Astrocyte (in vitro differentiated cells and primary cell): Measurements from ENCODE around the gene OSTC. TPM values are rescaled to one million over a fixed set of nuclear protein-coding genes. Genes with fewer than 3 reads are reported as not detected.

Experiments used
- DNase-seq: peaks from one replicate; pipeline ENCODE4 v3.0.0-alpha.2; 2010; ENCODE audit warnings: low read depth
- FAIRE-seq: peaks from 2 replicates; lab custom pipeline; 2011; peaks lifted over from hg19 to GRCh38; lab: Jason Lieb, UNC
- H2AFZ ChIP-seq: 2 replicates; pipeline ENCODE4 v1.6.0; 2012; ENCODE audit warnings: low read depth, low read length, inconsistent platforms
- H3K27ac ChIP-seq: 2 replicates; pipeline ENCODE4 v1.5.1; 2011; ENCODE audit warnings: low read depth, low read length, inconsistent platforms
- H3K27me3 ChIP-seq: 2 replicates; pipeline ENCODE4 v1.6.0; 2011; ENCODE audit warnings: low read length, inconsistent platforms; ENCODE audit not compliant: insufficient read depth
- H3K36me3 ChIP-seq: 2 replicates; pipeline ENCODE4 v1.5.1; 2011; ENCODE audit warnings: low read length, inconsistent platforms; ENCODE audit not compliant: insufficient read depth
- H3K4me1 ChIP-seq: 2 replicates; pipeline ENCODE4 v1.5.1; 2011; ENCODE audit warnings: low read length, inconsistent platforms; ENCODE audit not compliant: insufficient read depth
- H3K4me2 ChIP-seq: 2 replicates; pipeline ENCODE4 v1.6.0; 2012; ENCODE audit warnings: low read length, inconsistent platforms
- H3K4me3 ChIP-seq: 2 replicates; pipeline ENCODE4 v1.5.1; 2011; ENCODE audit warnings: low read depth, mild to moderate bottlenecking, low read length, inconsistent platforms; ENCODE audit not compliant: insufficient read depth
- H3K79me2 ChIP-seq: 2 replicates; pipeline ENCODE4 v1.6.0; 2012; ENCODE audit warnings: mild to moderate bottlenecking, low read length, inconsistent platforms; ENCODE audit not compliant: insufficient read depth
- H3K9ac ChIP-seq: 2 replicates; pipeline ENCODE4 v1.6.0; 2012; ENCODE audit warnings: mild to moderate bottlenecking, low read length, inconsistent platforms
- H3K9me3 ChIP-seq: 2 replicates; pipeline ENCODE4 v1.5.1; 2012; ENCODE audit warnings: low read depth, mild to moderate bottlenecking, low read length, inconsistent platforms; ENCODE audit not compliant: insufficient read depth
- H4K20me1 ChIP-seq: 2 replicates; pipeline ENCODE4 v1.6.0; 2012; ENCODE audit warnings: low read length, inconsistent platforms; ENCODE audit not compliant: insufficient read depth
- H3K27ac Mint-ChIP-seq: one replicate; pipeline ENCODE4 v1.8.0; 2021; ENCODE audit warnings: mild to moderate bottlenecking, mixed read lengths; ENCODE audit not compliant: unreplicated experiment
- H3K27me3 Mint-ChIP-seq: one replicate; pipeline ENCODE4 v1.8.0; 2021; ENCODE audit warnings: low read depth, mixed read lengths; ENCODE audit not compliant: unreplicated experiment
- H3K36me3 Mint-ChIP-seq: one replicate; pipeline ENCODE4 v1.8.0; 2021; ENCODE audit warnings: low read depth, mixed read lengths; ENCODE audit not compliant: unreplicated experiment
- H3K4me1 Mint-ChIP-seq: one replicate; pipeline ENCODE4 v1.8.0; 2021; ENCODE audit warnings: low read depth, mixed read lengths; ENCODE audit not compliant: unreplicated experiment
- H3K4me3 Mint-ChIP-seq: one replicate; pipeline ENCODE4 v1.8.0; 2021; ENCODE audit warnings: mild to moderate bottlenecking, moderate library complexity, mixed read lengths; ENCODE audit not compliant: unreplicated experiment
- H3K9me3 Mint-ChIP-seq: one replicate; pipeline ENCODE4 v1.8.0; 2021; ENCODE audit warnings: mild to moderate bottlenecking, mixed read lengths; ENCODE audit not compliant: unreplicated experiment
- CTCF ChIP-seq: IDR thresholded peaks from 2 replicates; pipeline ENCODE4 v1.5.1; 2011; ENCODE audit warnings: low read depth, mild to moderate bottlenecking, inconsistent platforms, low read length, moderate library complexity; ENCODE audit not compliant: insufficient read depth
- EZH2 ChIP-seq: IDR thresholded peaks from 2 replicates; pipeline ENCODE4 v1.6.1; 2012; ENCODE audit warnings: mild to moderate bottlenecking, low read length, inconsistent platforms; ENCODE audit not compliant: insufficient read depth
- total RNA-seq: library from RNA; stranded (reverse); gene quantifications from 2 replicates; pipeline ENCODE4 v1.2.1, GENCODE V29; 2021

Gene OSTC
- total RNA-seq, 1 donor from 2014 or later: 240 TPM

DNA sequence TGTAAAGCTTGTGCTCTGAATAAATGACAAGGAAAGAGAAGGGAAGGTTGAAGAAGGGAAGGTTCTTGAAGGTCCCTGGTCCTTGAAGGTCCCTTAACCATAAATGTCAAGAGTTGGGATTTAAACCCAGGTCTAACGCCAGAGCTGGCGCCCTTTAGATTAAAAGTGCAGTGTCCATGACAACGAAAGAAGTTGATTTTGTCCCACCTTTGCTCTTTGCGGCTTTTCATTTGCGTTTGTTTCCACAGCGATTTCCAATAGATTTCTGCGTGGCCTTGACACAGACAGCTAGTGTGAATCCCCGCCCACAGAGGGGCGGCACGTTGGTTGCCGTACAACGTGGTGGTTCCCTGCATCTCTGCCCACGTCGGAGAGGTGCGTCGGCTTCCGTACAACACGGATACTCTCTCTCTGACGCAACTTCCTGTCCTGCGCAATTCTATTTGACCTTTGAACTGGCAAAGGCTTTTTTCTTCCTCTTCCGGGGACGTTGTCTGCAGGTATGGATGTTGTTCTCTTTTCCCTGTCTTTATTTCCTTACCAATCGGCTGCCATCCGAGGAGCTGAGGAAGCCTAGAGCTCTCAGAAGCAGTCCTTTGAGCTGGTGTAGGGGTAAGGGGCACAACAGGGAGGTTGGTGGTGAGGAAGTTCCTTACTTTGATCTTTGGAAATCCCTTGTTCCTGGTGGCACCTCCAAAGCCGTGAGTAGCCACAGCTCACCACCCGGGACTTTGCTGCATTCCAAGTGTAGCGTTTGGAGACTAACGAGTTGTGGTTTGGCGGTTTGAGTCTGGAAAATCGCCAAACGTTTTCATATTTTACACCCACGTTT, 30.1 kb upstream of the OSTC start, which contains the start of gene RPL34:
Gene RPL34 (plus strand): TSS at position 476 of the 832 bp plus-strand sequence. CDS start 1,384 bp downstream, outside the sequence.
- H3K36me3 ChIP-seq: peaks cover 33% of the 10 kb centered on the region
- H2AFZ ChIP-seq: peak within 1 kb of the TSS; percentile 90
- H3K9me3 Mint-ChIP-seq: peaks cover 3% of the 10 kb centered on the region
- H3K79me2 ChIP-seq: peaks cover 50% of the 10 kb centered on the region
- DNase-seq: peak; percentile 98
- H3K27ac ChIP-seq: peak within 1 kb of the TSS; percentile 88
- peaks cover 30% of the 10 kb centered on the region for H3K4me1 Mint-ChIP-seq
- no peaks in the 10 kb centered on the region for H3K9me3 ChIP-seq
- peaks cover 45% of the 10 kb centered on the region for H4K20me1 ChIP-seq
- H3K27me3 Mint-ChIP-seq: no peaks in the 10 kb centered on the region
- H3K4me3 ChIP-seq: peak within 1 kb of the TSS; percentile 99
- peak within 1 kb of the TSS; percentile 97 for H3K9ac ChIP-seq
- H3K27me3 ChIP-seq: no peaks in the 10 kb centered on the region
- peak within 1 kb of the TSS; percentile 99 for H3K27ac Mint-ChIP-seq
- H3K4me3 Mint-ChIP-seq: peak within 1 kb of the TSS; percentile 99
- no peak for TF ChIP-seq CTCF
- no peak for TF ChIP-seq EZH2
- H3K4me2 ChIP-seq: peak within 1 kb of the TSS; percentile 90
- H3K36me3 Mint-ChIP-seq: peaks cover 26% of the 10 kb centered on the region
- peaks cover 34% of the 10 kb centered on the region for H3K4me1 ChIP-seq
- FAIRE-seq: peak; percentile 97

GRCh38 chr4:108620933-108621905, 29.2 kb upstream of the OSTC start:
- TF ChIP-seq EZH2: no peak
- no peak for TF ChIP-seq CTCF
- Mint-ChIP-seq H3K27me3 (no peaks in the 10 kb centered on the region), H3K9me3 (peaks cover 3% of the 10 kb centered on the region), H3K4me1 (peaks cover 30% of the 10 kb centered on the region), H3K4me3 (peak overlapping the region; percentile 99), H3K27ac (peak overlapping the region; percentile 99), H3K36me3 (peaks cover 27% of the 10 kb centered on the region)
- Histone ChIP-seq H3K27me3 (no peaks in the 10 kb centered on the region), H3K9me3 (no peaks in the 10 kb centered on the region), H3K4me3 (peak overlapping the region; percentile 99), H3K79me2 (peaks cover 58% of the 10 kb centered on the region), H3K4me2 (peak overlapping the region; percentile 90), H2AFZ (peak overlapping the region; percentile 90), H4K20me1 (peaks cover 53% of the 10 kb centered on the region), H3K27ac (peak overlapping the region; percentile 88), H3K9ac (peak overlapping the region; percentile 97), H3K36me3 (peaks cover 41% of the 10 kb centered on the region), H3K4me1 (peaks cover 34% of the 10 kb centered on the region)
- DNase-seq (peak; percentile 33), FAIRE-seq (no peak)
